ENCODE results near the gene PPP3R1.

The PPP3R1 gene

GRCh38 chr2:68293024-68293423 lies 40.7 kb upstream of the PPP3R1 start:
- H3K27me3 ChIP-seq (ENCODE audit: insufficient read depth, poor library complexity, severe bottlenecking): no peaks in the 10 kb centered on the region
- no peaks in the 10 kb centered on the region for H3K4me1 ChIP-seq (ENCODE audit: insufficient read depth, poor library complexity, severe bottlenecking)
- H3K27ac ChIP-seq (ENCODE audit: poor library complexity, severe bottlenecking): no peak overlapping the region
- no peaks in the 10 kb centered on the region for H3K36me3 ChIP-seq (ENCODE audit: low read depth)
- H3K9me3 ChIP-seq (ENCODE audit: severe bottlenecking): no peaks in the 10 kb centered on the region
- no peak for TF ChIP-seq CTCF (IDR thresholded peaks at IDR 0.05; ENCODE audit: poor library complexity, severe bottlenecking)
- DNase-seq (ENCODE audit: low spot score) (no peak), ATAC-seq (ENCODE audit: low read depth) (no peak)
- H3K4me3 ChIP-seq (ENCODE audit: severe bottlenecking): no peak overlapping the region

GRCh38 chr2:68292108-68292710 lies 39.9 kb upstream of the PPP3R1 start:
- H3K36me3 ChIP-seq (ENCODE audit: low read depth): no peaks in the 10 kb centered on the region
- no peaks in the 10 kb centered on the region for H3K9me3 ChIP-seq (ENCODE audit: severe bottlenecking)
- ATAC-seq (ENCODE audit: low read depth): peak; percentile 50; the same call in 1 of the 3 replicates
- no peak overlapping the region for H3K27ac ChIP-seq (ENCODE audit: poor library complexity, severe bottlenecking)
- no peak for DNase-seq (ENCODE audit: low spot score)
- TF ChIP-seq CTCF (IDR thresholded peaks at IDR 0.05; ENCODE audit: poor library complexity, severe bottlenecking): peak; percentile 93
- no peaks in the 10 kb centered on the region for H3K27me3 ChIP-seq (ENCODE audit: insufficient read depth, poor library complexity, severe bottlenecking)
- H3K4me3 ChIP-seq (ENCODE audit: severe bottlenecking): no peak overlapping the region
- H3K4me1 ChIP-seq (ENCODE audit: insufficient read depth, poor library complexity, severe bottlenecking): no peaks in the 10 kb centered on the region

GRCh38 chr2:68291314-68291713 lies 39.0 kb upstream of the PPP3R1 start:
- Histone ChIP-seq H3K27ac (ENCODE audit: poor library complexity, severe bottlenecking) (no peak overlapping the region), H3K27me3 (ENCODE audit: insufficient read depth, poor library complexity, severe bottlenecking) (no peaks in the 10 kb centered on the region), H3K9me3 (ENCODE audit: severe bottlenecking) (no peaks in the 10 kb centered on the region), H3K4me3 (ENCODE audit: severe bottlenecking) (no peak overlapping the region), H3K36me3 (ENCODE audit: low read depth) (no peaks in the 10 kb centered on the region), H3K4me1 (ENCODE audit: insufficient read depth, poor library complexity, severe bottlenecking) (no peaks in the 10 kb centered on the region)
- ATAC-seq (ENCODE audit: low read depth) (no peak), DNase-seq (ENCODE audit: low spot score) (no peak)
- no peak for TF ChIP-seq CTCF (IDR thresholded peaks at IDR 0.05; ENCODE audit: poor library complexity, severe bottlenecking)

GRCh38 chr2:68290901-68291300 lies 38.6 kb upstream of the PPP3R1 start:
- no peak for TF ChIP-seq CTCF (IDR thresholded peaks at IDR 0.05; ENCODE audit: poor library complexity, severe bottlenecking)
- DNase-seq (ENCODE audit: low spot score): no peak
- no peak for ATAC-seq (ENCODE audit: low read depth)
- no peaks in the 10 kb centered on the region for H3K36me3 ChIP-seq (ENCODE audit: low read depth)
- H3K27ac ChIP-seq (ENCODE audit: poor library complexity, severe bottlenecking): no peak overlapping the region
- H3K27me3 ChIP-seq (ENCODE audit: insufficient read depth, poor library complexity, severe bottlenecking): no peaks in the 10 kb centered on the region
- no peak overlapping the region for H3K4me3 ChIP-seq (ENCODE audit: severe bottlenecking)
- no peaks in the 10 kb centered on the region for H3K9me3 ChIP-seq (ENCODE audit: severe bottlenecking)
- no peaks in the 10 kb centered on the region for H3K4me1 ChIP-seq (ENCODE audit: insufficient read depth, poor library complexity, severe bottlenecking)

- no peaks in the 10 kb centered on the region for H3K36me3 ChIP-seq (ENCODE audit: low read depth)
- ATAC-seq (ENCODE audit: low read depth) (no peak), DNase-seq (ENCODE audit: low spot score) (no peak)
- TF ChIP-seq CTCF (IDR thresholded peaks at IDR 0.05; ENCODE audit: poor library complexity, severe bottlenecking): no peak
- no peaks in the 10 kb centered on the region for H3K9me3 ChIP-seq (ENCODE audit: severe bottlenecking)
- no peak overlapping the region for H3K4me3 ChIP-seq (ENCODE audit: severe bottlenecking)
- H3K27ac ChIP-seq (ENCODE audit: poor library complexity, severe bottlenecking): no peak overlapping the region
- no peaks in the 10 kb centered on the region for H3K27me3 ChIP-seq (ENCODE audit: insufficient read depth, poor library complexity, severe bottlenecking)
- no peaks in the 10 kb centered on the region for H3K4me1 ChIP-seq (ENCODE audit: insufficient read depth, poor library complexity, severe bottlenecking)
Observed at GRCh38 chr2:68287580-68288441, 35.5 kb upstream of the PPP3R1 start.

Data from RWPE2 (cell line).